ENCODE results near the gene INSYN2B. TPM values are rescaled to one million over a fixed set of nuclear protein-coding genes. Genes with fewer than 3 reads are reported as not detected.

Gene INSYN2B
- total and polyA plus RNA-seq, 2 of the 8 experiments (the other 6 are each of a cell fraction or from before 2014, with no cell fraction given), result not detected

DNA sequence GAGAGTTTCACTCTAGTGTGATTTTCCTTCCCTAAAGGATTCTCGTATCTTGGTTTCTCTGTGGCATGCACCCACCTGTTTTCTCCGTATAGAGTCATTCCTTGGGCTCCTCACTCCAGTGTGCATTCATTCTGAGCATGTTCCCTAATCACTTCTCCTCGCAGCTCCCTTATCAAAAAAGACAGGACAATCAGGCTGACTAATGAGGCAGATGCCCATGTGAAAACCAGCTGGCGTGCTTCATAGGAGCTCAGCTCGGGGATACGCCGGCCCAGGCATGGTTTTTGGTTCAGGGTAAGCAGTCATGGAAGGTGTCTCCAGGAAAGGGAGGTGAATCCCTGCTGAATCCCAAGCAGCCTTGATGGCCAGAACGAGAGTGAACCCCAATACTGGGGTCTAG lies 41.2 kb upstream of the INSYN2B start:
- no peak overlapping the region for H2BK20ac ChIP-seq (ENCODE audit: low read length)
- H2BK15ac ChIP-seq (ENCODE audit: low read length), result no peak overlapping the region
- no peaks in the 10 kb centered on the region for H3K79me1 ChIP-seq (ENCODE audit: low read depth, low read length)
- H3K9ac ChIP-seq (replicated peaks in 1 of 4; ENCODE audit: extremely low read depth in 1 of 4, low read depth in 3 of 4, low read length in 3 of 4), result no peak overlapping the region
- FAIRE-seq (no peak), DNase-seq (ENCODE audit: low read depth in 1 of 2, low spot score in 2 of 2) (no peak)
- H2AK5ac ChIP-seq (ENCODE audit: low read depth, low read length), result no peak overlapping the region
- H2BK5ac ChIP-seq (ENCODE audit: low read depth, low read length), result no peak overlapping the region
- H4K91ac ChIP-seq (replicated peaks; ENCODE audit: insufficient read length, low read length), result no peak overlapping the region
- H3K4me1 ChIP-seq (replicated peaks in 1 of 4; ENCODE audit: control insufficient read depth in 3 of 4, insufficient read depth in 4 of 4, low read length in 3 of 4), result no peaks in the 10 kb centered on the region
- H4K5ac ChIP-seq (ENCODE audit: insufficient read length, low read depth, low read length), result no peak overlapping the region
- H3K18ac ChIP-seq (ENCODE audit: extremely low read depth, low read length), result no peak overlapping the region
- H3K23ac ChIP-seq (ENCODE audit: insufficient read length), result no peak overlapping the region
- no peaks in the 10 kb centered on the region for H3K79me2 ChIP-seq (ENCODE audit: control insufficient read depth in 1 of 2, insufficient read depth in 2 of 2, low read length in 2 of 2)
- no peak overlapping the region for H3K4me3 ChIP-seq (ENCODE audit: extremely low read depth in 1 of 4, insufficient read depth in 2 of 4, low read depth in 3 of 4, low read length in 4 of 4)
- WGBS, 2 experiments (ENCODE audit: extremely low coverage in 1 of 2, insufficient coverage in 1 of 2, insufficient read length in 1 of 2, insufficient replicate concordance in 2 of 2, low coverage in 1 of 2, low lambda C conversion rate in 2 of 2, missing lambda C conversion rate in 1 of 2), result 93% methylated on average over 8 of the region's 8 CpGs; no CpG with 5 or more reads in 1 of the 2 experiments
- ChIA-PET CTCF (ENCODE audit: partially characterized antibody) (interaction anchor here (1.2 kb wide), 1 partner anchor 14 kb away, joined by 3 read pairs; no protein-coding TSS in a partner anchor), POLR2A (ENCODE audit: partially characterized antibody) (no interaction called here)
- no peaks in the 10 kb centered on the region for H3K9me3 ChIP-seq (ENCODE audit: insufficient read depth in 2 of 2, low read depth in 1 of 2, low read length in 1 of 2)
- H2BK120ac ChIP-seq (replicated peaks; ENCODE audit: low read depth, low read length), result no peak overlapping the region
- no peak overlapping the region for H3K4me2 ChIP-seq (ENCODE audit: insufficient read depth in 1 of 2, low read depth in 2 of 2, low read length in 2 of 2)
- H4K8ac ChIP-seq (ENCODE audit: extremely low read depth, insufficient read depth, low read length), result no peak overlapping the region
- H2BK12ac ChIP-seq (ENCODE audit: low read depth, low read length), result no peak overlapping the region
- H3K23me2 ChIP-seq (ENCODE audit: low read depth, low read length), result no peaks in the 10 kb centered on the region
- H4K20me1 ChIP-seq (replicated peaks in 1 of 2; ENCODE audit: control insufficient read depth in 1 of 2, insufficient read depth in 2 of 2, low read length in 2 of 2), result no peaks in the 10 kb centered on the region
- no peak overlapping the region for H3K27ac ChIP-seq (ENCODE audit: low read depth, low read length)
- H3K27me3 ChIP-seq (replicated peaks in 1 of 4; ENCODE audit: control insufficient read depth in 3 of 4, extremely low read depth in 1 of 4, insufficient read depth in 3 of 4, low read length in 3 of 4), result no peaks in the 10 kb centered on the region; a peak in 1 of 7 replicates
- no peaks in the 10 kb centered on the region for H3K36me3 ChIP-seq (ENCODE audit: control insufficient read depth in 2 of 4, insufficient read depth in 4 of 4, low read length in 3 of 4)
- no peak overlapping the region for H2AFZ ChIP-seq (ENCODE audit: low read length)
- no peak overlapping the region for H3K4ac ChIP-seq (replicated peaks; ENCODE audit: insufficient read length, low read depth, low read length)
- no peak overlapping the region for H3K14ac ChIP-seq (ENCODE audit: insufficient read length)
- H3K56ac ChIP-seq (replicated peaks; ENCODE audit: insufficient read length, low read depth, low read length), result no peak overlapping the region
- TF ChIP-seq RXRA (IDR thresholded peaks at IDR 0.05; ENCODE audit: insufficient read depth, low read depth, low read length) (no peak), CREB1 (IDR thresholded peaks at IDR 0.05) (no peak), POU5F1 (IDR thresholded peaks at IDR 0.05; ENCODE audit: low read depth, low read length) (no peak), RAD21 (IDR thresholded peaks at IDR 0.05 in 1 of 2, conservative IDR thresholded peaks at IDR 0.05 in 1 of 2; ENCODE audit: low read depth in 2 of 2, low read length in 2 of 2) (no peak), ZNF274 (IDR thresholded peaks at IDR 0.05; ENCODE audit: borderline replicate concordance, extremely low read depth, low read length) (no peak), NANOG (IDR thresholded peaks at IDR 0.05; ENCODE audit: insufficient read depth, low read depth, low read length, poor library complexity, severe bottlenecking) (no peak), SP4 (IDR thresholded peaks at IDR 0.05; ENCODE audit: low read length) (no peak), RNF2 (IDR thresholded peaks at IDR 0.05; ENCODE audit: borderline replicate concordance, low read depth, low read length, missing control alignments, poor library complexity, severe bottlenecking) (no peak), KDM5A (IDR thresholded peaks at IDR 0.05; ENCODE audit: low read length) (no peak), HDAC6 (IDR thresholded peaks at IDR 0.05; ENCODE audit: low read depth, low read length) (no peak), CHD1 (IDR thresholded peaks at IDR 0.05; ENCODE audit: low read depth, low read length) (no peak), CEBPB (IDR thresholded peaks at IDR 0.05; ENCODE audit: low read depth, low read length) (no peak)
- TF ChIP-seq, protein P1, sequence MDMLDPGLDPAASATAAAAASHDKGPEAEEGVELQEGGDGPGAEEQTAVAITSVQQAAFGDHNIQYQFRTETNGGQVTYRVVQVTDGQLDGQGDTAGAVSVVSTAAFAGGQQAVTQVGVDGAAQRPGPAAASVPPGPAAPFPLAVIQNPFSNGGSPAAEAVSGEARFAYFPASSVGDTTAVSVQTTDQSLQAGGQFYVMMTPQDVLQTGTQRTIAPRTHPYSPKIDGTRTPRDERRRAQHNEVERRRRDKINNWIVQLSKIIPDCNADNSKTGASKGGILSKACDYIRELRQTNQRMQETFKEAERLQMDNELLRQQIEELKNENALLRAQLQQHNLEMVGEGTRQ (IDR thresholded peaks at IDR 0.05; ENCODE audit: low read length), result no peak
